Measurements from ENCODE around the gene HSPA13.

The HSPA13 gene, protein sequence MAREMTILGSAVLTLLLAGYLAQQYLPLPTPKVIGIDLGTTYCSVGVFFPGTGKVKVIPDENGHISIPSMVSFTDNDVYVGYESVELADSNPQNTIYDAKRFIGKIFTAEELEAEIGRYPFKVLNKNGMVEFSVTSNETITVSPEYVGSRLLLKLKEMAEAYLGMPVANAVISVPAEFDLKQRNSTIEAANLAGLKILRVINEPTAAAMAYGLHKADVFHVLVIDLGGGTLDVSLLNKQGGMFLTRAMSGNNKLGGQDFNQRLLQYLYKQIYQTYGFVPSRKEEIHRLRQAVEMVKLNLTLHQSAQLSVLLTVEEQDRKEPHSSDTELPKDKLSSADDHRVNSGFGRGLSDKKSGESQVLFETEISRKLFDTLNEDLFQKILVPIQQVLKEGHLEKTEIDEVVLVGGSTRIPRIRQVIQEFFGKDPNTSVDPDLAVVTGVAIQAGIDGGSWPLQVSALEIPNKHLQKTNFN

DNA sequence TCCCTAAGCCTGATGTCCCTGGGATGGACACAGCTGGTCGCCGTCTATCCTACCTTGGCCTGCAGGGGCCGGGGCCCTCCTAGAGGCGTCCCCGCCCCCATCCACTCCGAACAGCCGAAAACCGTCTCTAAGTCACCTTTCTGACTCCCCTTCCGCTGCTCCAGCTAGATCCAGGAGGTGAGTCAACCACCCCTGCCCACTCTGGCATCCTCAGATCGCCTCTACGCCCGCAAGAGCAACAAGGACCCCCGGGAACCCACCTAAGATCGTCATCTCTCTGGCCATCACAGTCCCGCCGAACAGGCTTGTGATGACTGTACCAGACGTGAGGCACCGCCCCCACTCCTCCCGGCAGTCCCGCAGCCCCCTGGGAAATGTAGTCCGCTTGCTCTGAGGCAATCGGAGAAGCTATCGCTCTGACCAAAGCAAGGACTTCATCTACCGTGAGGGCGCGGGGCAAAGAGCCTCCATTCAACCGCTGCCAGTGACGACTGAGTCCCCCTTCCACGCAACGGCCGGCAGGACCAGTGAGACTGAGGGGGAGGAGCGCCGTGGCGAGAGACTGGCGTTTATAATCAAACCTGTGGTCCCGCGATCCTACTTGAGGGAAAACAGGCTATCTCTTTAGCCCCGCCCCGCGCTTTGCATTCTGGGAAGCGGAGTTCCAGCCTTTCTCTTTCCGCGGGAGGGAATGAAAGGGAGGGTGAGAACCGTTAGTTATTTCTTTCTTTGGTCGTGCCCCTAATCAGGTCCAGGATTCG, at the start of gene HSPA13:
Gene HSPA13 (minus strand): TSS at position 312 of the 761 bp plus-strand sequence. CDS start 27 bp downstream, at position 285.
- TF ChIP-seq, protein P1, sequence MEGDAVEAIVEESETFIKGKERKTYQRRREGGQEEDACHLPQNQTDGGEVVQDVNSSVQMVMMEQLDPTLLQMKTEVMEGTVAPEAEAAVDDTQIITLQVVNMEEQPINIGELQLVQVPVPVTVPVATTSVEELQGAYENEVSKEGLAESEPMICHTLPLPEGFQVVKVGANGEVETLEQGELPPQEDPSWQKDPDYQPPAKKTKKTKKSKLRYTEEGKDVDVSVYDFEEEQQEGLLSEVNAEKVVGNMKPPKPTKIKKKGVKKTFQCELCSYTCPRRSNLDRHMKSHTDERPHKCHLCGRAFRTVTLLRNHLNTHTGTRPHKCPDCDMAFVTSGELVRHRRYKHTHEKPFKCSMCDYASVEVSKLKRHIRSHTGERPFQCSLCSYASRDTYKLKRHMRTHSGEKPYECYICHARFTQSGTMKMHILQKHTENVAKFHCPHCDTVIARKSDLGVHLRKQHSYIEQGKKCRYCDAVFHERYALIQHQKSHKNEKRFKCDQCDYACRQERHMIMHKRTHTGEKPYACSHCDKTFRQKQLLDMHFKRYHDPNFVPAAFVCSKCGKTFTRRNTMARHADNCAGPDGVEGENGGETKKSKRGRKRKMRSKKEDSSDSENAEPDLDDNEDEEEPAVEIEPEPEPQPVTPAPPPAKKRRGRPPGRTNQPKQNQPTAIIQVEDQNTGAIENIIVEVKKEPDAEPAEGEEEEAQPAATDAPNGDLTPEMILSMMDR (IDR thresholded peaks at IDR 0.05): no peak

DNA sequence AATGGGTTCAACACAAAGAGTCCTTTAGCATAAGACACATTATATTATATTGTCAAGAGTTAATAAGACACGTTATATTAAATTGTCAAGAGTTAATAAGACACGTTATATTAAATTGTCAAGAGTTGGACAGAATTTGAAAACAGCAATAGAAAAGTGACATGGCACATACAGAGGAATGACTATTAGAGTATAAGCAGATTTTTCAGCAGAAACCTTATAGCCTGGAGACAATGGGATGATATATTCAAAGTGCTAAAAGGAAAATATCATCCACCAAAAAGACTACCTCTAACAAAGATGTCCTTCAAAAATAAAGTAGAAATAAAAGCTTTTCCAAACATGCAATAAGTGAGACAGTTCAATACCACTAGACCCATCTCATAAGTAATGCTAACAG, 36.0 kb upstream of the HSPA13 start:
- TF ChIP-seq, protein P1 (IDR thresholded peaks at IDR 0.05): no peak

DNA sequence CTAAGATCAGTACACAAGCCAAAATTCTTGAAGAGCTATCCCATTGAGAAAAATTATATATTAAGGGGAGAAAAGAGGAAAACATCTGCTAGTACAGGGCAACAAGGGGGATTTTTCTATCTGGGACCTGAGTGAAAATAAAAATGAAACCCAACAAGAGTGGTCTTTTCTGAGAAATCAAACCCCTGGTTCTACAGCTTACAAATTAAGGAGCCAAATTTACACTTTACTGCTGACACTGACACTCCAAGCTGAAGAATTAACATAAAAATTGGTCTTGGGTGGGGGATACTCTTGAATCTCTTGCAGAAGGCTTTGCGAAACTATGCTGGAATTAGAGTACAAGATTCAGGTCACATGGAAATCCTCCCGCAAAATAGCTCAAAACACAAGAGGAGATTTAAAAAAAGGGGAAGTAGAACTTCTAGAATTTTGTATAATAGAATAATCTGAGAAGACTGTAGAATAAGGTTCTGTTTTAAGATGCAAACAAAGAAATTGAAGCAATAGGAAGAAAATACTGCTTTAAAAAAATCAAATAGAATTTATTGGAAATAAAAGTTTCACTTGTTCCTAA, 32.1 kb upstream of the HSPA13 start:
- TF ChIP-seq, protein P1 (IDR thresholded peaks at IDR 0.05): no peak

DNA sequence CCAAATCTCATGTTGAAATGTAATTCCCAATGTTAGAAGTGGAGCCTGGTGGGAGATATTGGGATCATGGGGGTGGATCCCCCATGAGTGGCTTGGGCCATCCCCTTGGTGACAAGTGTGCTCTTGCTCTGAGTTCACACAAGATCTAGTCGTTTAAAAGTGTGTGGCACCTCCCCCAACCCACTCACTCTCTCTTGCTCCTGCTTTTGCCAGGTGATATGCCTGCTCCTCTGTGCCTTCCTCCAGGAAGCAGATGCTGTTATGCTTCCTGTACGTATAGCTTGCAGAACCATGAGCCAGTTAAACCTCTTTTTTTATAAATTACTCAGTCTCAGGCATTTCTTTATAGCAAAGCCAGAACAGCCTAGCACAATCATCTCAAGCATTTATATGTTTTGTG, 23.0 kb upstream of the HSPA13 start:
- TF ChIP-seq, protein P1 (IDR thresholded peaks at IDR 0.05): no peak

DNA sequence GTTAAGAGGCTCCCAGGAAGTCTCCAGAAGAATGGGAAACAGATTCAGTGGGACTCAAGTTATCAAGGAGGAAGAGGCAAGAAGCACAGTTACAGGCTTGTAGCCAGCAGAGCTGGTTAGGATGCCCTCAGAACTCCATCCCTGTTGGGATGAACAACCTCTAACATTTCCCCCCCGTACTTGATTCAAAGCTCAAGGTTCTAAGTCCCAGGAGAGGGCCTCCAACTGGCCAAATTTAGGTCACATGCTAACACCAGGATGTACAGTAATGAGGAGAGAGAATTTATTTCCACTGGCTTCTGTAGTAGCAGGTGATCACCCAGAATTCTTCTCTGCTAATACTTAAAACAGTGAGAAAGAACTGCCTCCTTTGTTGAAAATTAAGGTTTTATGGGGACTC, 22.3 kb upstream of the HSPA13 start:
- TF ChIP-seq, protein P1 (IDR thresholded peaks at IDR 0.05): no peak

DNA sequence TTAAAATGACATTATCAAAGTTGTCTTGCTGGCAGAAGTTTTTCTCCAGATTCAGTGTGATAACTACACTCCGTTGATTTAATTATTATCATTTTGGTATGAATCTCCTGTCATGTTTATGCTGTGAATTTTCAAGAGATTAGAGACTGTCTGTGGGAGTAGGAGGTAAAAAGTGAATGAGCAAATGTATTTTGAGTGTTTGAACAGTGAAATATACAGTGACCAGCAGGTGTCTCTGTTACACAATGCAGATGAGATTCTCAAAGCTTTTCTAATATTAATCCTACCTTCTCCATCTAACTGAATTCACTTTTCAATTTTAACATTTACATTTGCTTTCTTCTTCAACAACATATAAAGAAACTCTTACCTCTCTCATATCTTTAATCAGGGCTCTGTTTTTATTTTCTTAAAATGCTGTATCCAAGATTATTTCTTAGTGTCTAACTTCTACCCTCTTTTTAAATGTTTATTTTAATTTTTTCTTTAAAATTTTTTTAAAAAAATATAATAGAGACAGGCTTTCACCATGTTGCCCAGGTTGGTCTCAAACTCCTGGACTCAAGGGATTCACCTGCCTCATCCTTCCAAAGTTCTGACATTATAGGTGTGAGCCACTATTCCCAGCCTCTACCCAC, 20.9 kb upstream of the HSPA13 start:
- TF ChIP-seq, protein P1 (IDR thresholded peaks at IDR 0.05): peak; percentile 60

DNA sequence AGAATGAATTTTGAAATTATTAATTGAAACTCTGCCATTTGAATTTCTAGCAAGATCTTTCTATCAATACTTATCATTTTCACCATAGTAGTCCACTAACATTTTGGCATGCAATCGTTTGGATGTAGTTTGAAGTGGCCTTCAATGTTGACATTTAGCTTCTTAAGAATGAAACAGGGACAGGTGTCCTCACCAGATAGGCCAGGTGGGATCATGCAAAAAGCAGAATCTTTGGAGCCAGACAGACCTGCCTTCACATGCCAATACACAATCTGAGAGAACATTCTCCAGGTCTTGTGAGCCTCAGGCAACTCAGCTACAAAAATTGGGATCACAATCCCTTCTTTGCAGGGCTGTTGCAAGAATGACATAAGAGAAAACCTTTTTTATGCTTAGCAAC, 18.3 kb upstream of the HSPA13 start:
- TF ChIP-seq, protein P1 (IDR thresholded peaks at IDR 0.05): no peak
